IMR-90 (cell line): Measurements from ENCODE around the gene PCDHA12. TPM values are rescaled to one million over a fixed set of nuclear protein-coding genes. Genes with fewer than 3 reads are reported as not detected.

ENCODE experiments used
- ATAC-seq: fragments of 200-7000 bp; cut with Tn5 transposase; 2 replicates; pipeline ENCODE4 v1.9.1; 2020; ENCODE audit warnings: low read depth, mild to moderate bottlenecking, moderate library complexity
- BruUV-seq: library from RNA; stranded (reverse); fragments of 400-500 nt; replicated peaks from 2 replicates; lab custom pipeline; 2021; lab: Mats Ljungman, UMichigan
- CTCF ChIA-PET: fragments of 300-600 bp; formaldehyde crosslinking; extraction: SDS; loops from one replicate; lab custom pipeline; 2021; ENCODE audit warnings: antibody characterized with exemption; lab: Yijun Ruan, JAX
- POLR2A ChIA-PET: fragments of 300-600 bp; sonication (Branson Sonifier 250); formaldehyde crosslinking; loops from one replicate; lab custom pipeline; 2022; ENCODE audit warnings: antibody characterized with exemption; ENCODE audit not compliant: unreplicated experiment; lab: Charles Lee
- DNase-seq: peaks from one replicate; pipeline ENCODE4 v3.0.0; 2013
- H2AFZ ChIP-seq: replicated peaks from 2 replicates; pipeline ENCODE3; 2013; ENCODE audit warnings: low read length, mild to moderate bottlenecking; ENCODE audit not compliant: poor library complexity
- H2AK5ac ChIP-seq: 2 replicates; pipeline ENCODE4 v1.6.1; 2013; ENCODE audit warnings: low read depth, low read length, inconsistent platforms
- H2AK9ac ChIP-seq: replicated peaks from 2 replicates; pipeline ENCODE3; 2013; ENCODE audit warnings: mild to moderate bottlenecking, low read depth, low read length, moderate library complexity; ENCODE audit not compliant: poor library complexity
- H2BK120ac ChIP-seq: 2 replicates; pipeline ENCODE4 v1.6.1; 2013; ENCODE audit warnings: low read depth, low read length, inconsistent platforms
- H2BK15ac ChIP-seq: 3 replicates; pipeline ENCODE4 v1.6.1; 2013; ENCODE audit warnings: low read depth, low read length, inconsistent platforms
- H2BK20ac ChIP-seq: 2 replicates; pipeline ENCODE4 v1.6.1; 2013; ENCODE audit warnings: low read depth, mild to moderate bottlenecking, inconsistent platforms, low read length, moderate library complexity
- H2BK5ac ChIP-seq: 2 replicates; pipeline ENCODE4 v1.6.1; 2013; ENCODE audit warnings: mild to moderate bottlenecking, low read depth, low read length, inconsistent platforms; ENCODE audit not compliant: poor library complexity, severe bottlenecking
- H3K14ac ChIP-seq: replicated peaks from 2 replicates; pipeline ENCODE4 v1.6.1; 2013; ENCODE audit warnings: low read depth, low read length, inconsistent platforms
- H3K18ac ChIP-seq: 2 replicates; pipeline ENCODE4 v1.6.1; 2013; ENCODE audit warnings: low read depth, low read length, control low read depth
- H3K23ac ChIP-seq: 2 replicates; pipeline ENCODE4 v1.6.1; 2013; ENCODE audit warnings: low read depth, low read length, inconsistent platforms
- H3K27ac ChIP-seq: 2 replicates; pipeline ENCODE4 v1.5.1; 2013; ENCODE audit warnings: mild to moderate bottlenecking, control low read depth, low read length; ENCODE audit not compliant: insufficient read depth
- H3K27me3 ChIP-seq: 2 replicates; pipeline ENCODE4 v1.6.1; 2013; ENCODE audit warnings: low read length; ENCODE audit not compliant: control insufficient read depth, insufficient read depth
- H3K36me3 ChIP-seq: 2 replicates; pipeline ENCODE4 v1.6.1; 2013; ENCODE audit warnings: low read length, mixed read lengths; ENCODE audit not compliant: control insufficient read depth, insufficient read depth
- H3K4ac ChIP-seq: 2 replicates; pipeline ENCODE4 v1.6.1; 2013; ENCODE audit warnings: low read depth, low read length, inconsistent platforms
- H3K4me1 ChIP-seq: 2 replicates; pipeline ENCODE4 v1.6.1; 2013; ENCODE audit warnings: low read length, mixed read lengths; ENCODE audit not compliant: control insufficient read depth, insufficient read depth
- H3K4me2 ChIP-seq: 2 replicates; pipeline ENCODE4 v1.6.1; 2013; ENCODE audit warnings: low read depth, mild to moderate bottlenecking, control low read depth, low read length, moderate library complexity
- H3K4me3 ChIP-seq: 2 replicates; pipeline ENCODE4 v1.5.1; 2013; ENCODE audit warnings: low read depth, mild to moderate bottlenecking, control low read depth, low read length, moderate library complexity; ENCODE audit not compliant: insufficient read depth
- H3K56ac ChIP-seq: 2 replicates; pipeline ENCODE4 v1.6.1; 2013; ENCODE audit warnings: low read length, inconsistent platforms; ENCODE audit not compliant: insufficient read depth; ENCODE audit errors: extremely low read depth
- H3K79me1 ChIP-seq, 2 experiments: 2 replicates each; pipeline ENCODE4 v1.6.1; 2013; ENCODE audit warnings: low read length in 2 of 2, inconsistent platforms in 1 of 2, low read depth in 1 of 2
- H3K9ac ChIP-seq: 2 replicates; pipeline ENCODE4 v1.6.1; 2013; ENCODE audit warnings: low read depth, low read length, control low read depth
- H3K9me1 ChIP-seq: 2 replicates; pipeline ENCODE4 v1.6.1; 2013; ENCODE audit warnings: low read length, inconsistent platforms; ENCODE audit not compliant: insufficient read depth
- H3K9me3 ChIP-seq: 2 replicates; pipeline ENCODE4 v1.6.1; 2013; ENCODE audit warnings: low read length; ENCODE audit not compliant: control insufficient read depth, insufficient read depth
- H4K20me1 ChIP-seq: 2 replicates; pipeline ENCODE4 v1.6.1; 2013; ENCODE audit warnings: low read length, inconsistent platforms; ENCODE audit not compliant: insufficient read depth
- H4K5ac ChIP-seq: 2 replicates; pipeline ENCODE4 v1.6.1; 2013; ENCODE audit warnings: mild to moderate bottlenecking, low read depth, low read length, control low read depth
- H4K8ac ChIP-seq, 2 experiments: 2 replicates each; pipeline ENCODE4 v1.6.1; 2013; ENCODE audit warnings: low read depth in 2 of 2, low read length in 2 of 2, control low read depth in 1 of 2, inconsistent platforms in 1 of 2
- H4K91ac ChIP-seq: 2 replicates; pipeline ENCODE4 v1.6.1; 2013; ENCODE audit warnings: low read depth, low read length, inconsistent platforms; ENCODE audit not compliant: insufficient read depth
- BHLHE40 ChIP-seq: fragments of 150-350 bp; IDR thresholded peaks from 2 replicates; pipeline ENCODE4 v1.6.1; 2016; ENCODE audit warnings: mild to moderate bottlenecking, low read depth, low read length
- CEBPB ChIP-seq: IDR thresholded peaks from 2 replicates; pipeline ENCODE4 v1.6.1; 2012; ENCODE audit warnings: low read depth, low read length, improper control_type of control experiment
- CHD1 ChIP-seq: IDR thresholded peaks from 2 replicates; pipeline ENCODE4 v1.6.1; 2012; ENCODE audit warnings: low read depth, low read length, improper control_type of control experiment
- CTCF ChIP-seq: conservative IDR thresholded peaks from 2 replicates; pipeline ENCODE4 v1.5.1; 2012; ENCODE audit warnings: mild to moderate bottlenecking, low read depth, low read length, improper control_type of control experiment
- FOS ChIP-seq: fragments of 150-350 bp; IDR thresholded peaks from 2 replicates; pipeline ENCODE4 v1.6.1; 2016; ENCODE audit warnings: low read depth, low read length
- MAFK ChIP-seq: IDR thresholded peaks from 2 replicates; pipeline ENCODE4 v1.6.1; 2012; ENCODE audit warnings: low read depth, low read length, improper control_type of control experiment
- MAZ ChIP-seq: IDR thresholded peaks from 2 replicates; pipeline ENCODE4 v1.6.1; 2012; ENCODE audit warnings: low read depth, mild to moderate bottlenecking, low read length, improper control_type of control experiment, moderate library complexity, borderline replicate concordance
- MXI1 ChIP-seq: IDR thresholded peaks from 2 replicates; pipeline ENCODE4 v1.6.1; 2012; ENCODE audit warnings: low read depth, mild to moderate bottlenecking, low read length, moderate library complexity, borderline replicate concordance
- NFE2L2 ChIP-seq: fragments of 150-350 bp; IDR thresholded peaks from 2 replicates; pipeline ENCODE4 v1.6.1; 2016; ENCODE audit warnings: low read depth, mild to moderate bottlenecking, low read length
- POLR2A ChIP-seq: IDR thresholded peaks from 2 replicates; pipeline ENCODE4 v1.6.1; 2012; ENCODE audit warnings: mild to moderate bottlenecking, low read depth, low read length
- RAD21 ChIP-seq: IDR thresholded peaks from 2 replicates; pipeline ENCODE4 v1.6.1; 2012; ENCODE audit warnings: low read length, improper control_type of control experiment
- RFX5 ChIP-seq: IDR thresholded peaks from 2 replicates; pipeline ENCODE4 v1.8.0; 2012; ENCODE audit warnings: low read depth, mild to moderate bottlenecking, low read length, moderate library complexity
- USF2 ChIP-seq: fragments of 150-350 bp; IDR thresholded peaks from 2 replicates; pipeline ENCODE4 v1.6.1; 2017; ENCODE audit warnings: mild to moderate bottlenecking, antibody characterized with exemption, low read length, low read depth
- WGBS, 2 experiments: methylation state at CpG; one replicate each; pipeline versions ENCODE4 v1.1.5 to v1.1.7; 2013; ENCODE audit warnings: missing lambda C conversion rate in 2 of 2; ENCODE audit not compliant: insufficient read length in 1 of 2; ENCODE audit errors: extremely low coverage in 2 of 2; 5-methylcytosine and 5-hydroxymethylcytosine counted together
- dilution Hi-C: fragments of 300-500 bp; cut with HindIII; formaldehyde crosslinking; loops from one replicate; pipeline ENCODE4 v1.14.3; 2018; ENCODE audit warnings: low sequenced_read_pairs; ENCODE audit not compliant: unreplicated experiment
- in situ Hi-C: fragments of 300-500 bp; cut with MboI; formaldehyde crosslinking; loops from 3 replicates; pipeline ENCODE4 v1.14.3; 2019; ENCODE audit warnings: low sequenced_read_pairs, inconsistent platforms, mixed read lengths
- intact Hi-C: fragments of 100-400 bp; cut with micrococcal nuclease; formaldehyde crosslinking; loops from 2 replicates; pipeline ENCODE4 v1.10.0; 2022
- polyA plus RNA-seq, 3 experiments: library from polyadenylated mRNA; depleted of rRNA; stranded (reverse); fragments of >200 nt; gene quantifications; 2 replicates each; pipeline ENCODE4 v1.2.3, GENCODE V29; 2012; ENCODE audit warnings: low replicate concordance in 1 of 3
- total RNA-seq: library from RNA; depleted of rRNA; stranded (reverse); fragments of >200 nt; gene quantifications from 2 replicates; pipeline ENCODE4 v1.2.3, GENCODE V29; 2012
- TF ChIP-seq, protein P1 (sequence below): fragments of 150-350 bp; IDR thresholded peaks from 2 replicates; pipeline ENCODE4 v1.6.1; 2016; ENCODE audit warnings: low read depth, mild to moderate bottlenecking, low read length, moderate library complexity, borderline replicate concordance

PCDHA12 gene
- total and polyA plus RNA-seq, 2 of the 4 experiments (the other 2 are of a cell fraction), result not detected

DNA sequence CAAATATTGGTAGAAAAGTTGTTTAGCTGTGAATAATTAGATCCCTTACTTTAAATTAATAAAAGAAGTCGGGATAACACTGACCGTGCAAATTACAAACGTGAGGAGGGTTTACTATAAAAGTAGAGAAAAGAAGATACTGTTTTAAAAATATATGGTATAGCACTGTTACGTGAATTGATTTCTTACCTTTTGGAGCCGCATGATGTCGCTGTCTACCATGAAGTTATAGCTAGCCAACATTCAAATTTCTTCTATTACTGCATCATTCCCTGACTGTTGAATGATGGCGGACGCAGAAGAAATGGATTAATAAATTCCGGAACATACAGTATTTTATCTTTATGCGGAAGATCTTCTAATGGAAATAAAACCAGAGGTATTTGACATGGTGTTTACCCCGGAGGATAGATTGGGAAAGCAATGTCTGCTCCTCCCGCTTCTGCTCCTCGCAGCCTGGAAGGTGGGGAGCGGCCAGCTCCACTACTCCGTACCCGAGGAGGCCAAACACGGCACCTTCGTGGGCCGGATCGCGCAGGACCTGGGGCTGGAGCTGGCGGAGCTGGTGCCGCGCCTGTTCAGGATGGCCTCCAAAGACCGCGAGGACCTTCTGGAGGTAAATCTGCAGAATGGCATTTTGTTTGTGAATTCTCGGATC, 47.3 kb upstream of the PCDHA12 start, which contains the start of gene PCDHA6:
Gene PCDHA6 (plus strand): TSS at position 257 of the 658 bp plus-strand sequence. CDS start 132 bp downstream, at position 389.
- Histone ChIP-seq H4K8ac (no peak within 1 kb of the TSS), H3K4ac (no peak within 1 kb of the TSS), H3K9me1 (no peaks in the 10 kb centered on the region), H2BK120ac (no peak within 1 kb of the TSS), H3K27me3 (no peaks in the 10 kb centered on the region), H3K9me3 (peaks cover 13% of the 10 kb centered on the region), H3K4me1 (no peaks in the 10 kb centered on the region), H2AFZ (no peak within 1 kb of the TSS), H3K36me3 (no peaks in the 10 kb centered on the region), H3K27ac (no peak within 1 kb of the TSS), H3K14ac (no peak within 1 kb of the TSS), H2BK15ac (no peak within 1 kb of the TSS), H2AK9ac (no peak within 1 kb of the TSS), H4K5ac (no peak within 1 kb of the TSS), H4K20me1 (no peaks in the 10 kb centered on the region), H2BK20ac (no peak within 1 kb of the TSS), H3K18ac (no peak within 1 kb of the TSS), H4K91ac (no peak within 1 kb of the TSS), H2AK5ac (no peak within 1 kb of the TSS), H3K23ac (no peak within 1 kb of the TSS), H3K79me1 (no peaks in the 10 kb centered on the region), H3K4me3 (no peak within 1 kb of the TSS), H3K56ac (no peak within 1 kb of the TSS), H3K4me2 (no peak within 1 kb of the TSS), H2BK5ac (no peak within 1 kb of the TSS), H3K9ac (no peak within 1 kb of the TSS)
- TF ChIP-seq CHD1 (no peak), FOS (no peak), MAFK (no peak), MAZ (no peak), CTCF (no peak), NFE2L2 (no peak), CEBPB (no peak), RAD21 (no peak), MXI1 (no peak), RFX5 (no peak), POLR2A (no peak), USF2 (no peak), BHLHE40 (no peak)
- TF ChIP-seq, protein P1, sequence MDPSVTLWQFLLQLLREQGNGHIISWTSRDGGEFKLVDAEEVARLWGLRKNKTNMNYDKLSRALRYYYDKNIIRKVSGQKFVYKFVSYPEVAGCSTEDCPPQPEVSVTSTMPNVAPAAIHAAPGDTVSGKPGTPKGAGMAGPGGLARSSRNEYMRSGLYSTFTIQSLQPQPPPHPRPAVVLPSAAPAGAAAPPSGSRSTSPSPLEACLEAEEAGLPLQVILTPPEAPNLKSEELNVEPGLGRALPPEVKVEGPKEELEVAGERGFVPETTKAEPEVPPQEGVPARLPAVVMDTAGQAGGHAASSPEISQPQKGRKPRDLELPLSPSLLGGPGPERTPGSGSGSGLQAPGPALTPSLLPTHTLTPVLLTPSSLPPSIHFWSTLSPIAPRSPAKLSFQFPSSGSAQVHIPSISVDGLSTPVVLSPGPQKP, result no peak
- no TSS peak for BruUV-seq
- intact Hi-C loops, result no loop called here
- dilution Hi-C loops, result no loop called here
- ChIA-PET CTCF (no interaction called here), POLR2A (no interaction called here)
- 20% methylated on average over 3 of the region's 27 CpGs; no CpG with 5 or more reads in 1 of the 2 experiments for WGBS, 2 experiments
- in situ Hi-C loops, result no loop called here
- ATAC-seq (no peak), DNase-seq (no peak)
